ENCODE results near the gene PPP1R1C.

DNA sequence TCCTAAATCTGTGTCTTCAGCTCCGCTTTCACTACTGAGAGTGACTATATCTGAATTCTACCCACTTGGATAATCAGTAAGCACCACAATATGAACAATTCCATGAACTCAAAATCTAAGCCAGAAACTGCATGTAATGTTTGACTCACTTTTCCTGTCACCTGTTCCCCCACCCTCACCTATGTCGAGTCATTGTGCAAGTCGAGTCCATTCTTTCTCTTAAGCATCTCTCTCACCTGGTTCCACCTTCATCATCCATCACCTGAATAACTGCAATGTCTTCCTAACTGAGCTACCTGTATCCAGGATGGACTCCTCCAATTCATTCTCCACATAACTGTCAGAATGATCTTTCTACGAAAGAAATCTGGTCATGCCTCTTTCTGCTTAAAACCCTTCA, 58.2 kb downstream of the PPP1R1C start:
- no peak for TF ChIP-seq POLR2A (IDR thresholded peaks at IDR 0.05)
- TF ChIP-seq, protein P1, sequence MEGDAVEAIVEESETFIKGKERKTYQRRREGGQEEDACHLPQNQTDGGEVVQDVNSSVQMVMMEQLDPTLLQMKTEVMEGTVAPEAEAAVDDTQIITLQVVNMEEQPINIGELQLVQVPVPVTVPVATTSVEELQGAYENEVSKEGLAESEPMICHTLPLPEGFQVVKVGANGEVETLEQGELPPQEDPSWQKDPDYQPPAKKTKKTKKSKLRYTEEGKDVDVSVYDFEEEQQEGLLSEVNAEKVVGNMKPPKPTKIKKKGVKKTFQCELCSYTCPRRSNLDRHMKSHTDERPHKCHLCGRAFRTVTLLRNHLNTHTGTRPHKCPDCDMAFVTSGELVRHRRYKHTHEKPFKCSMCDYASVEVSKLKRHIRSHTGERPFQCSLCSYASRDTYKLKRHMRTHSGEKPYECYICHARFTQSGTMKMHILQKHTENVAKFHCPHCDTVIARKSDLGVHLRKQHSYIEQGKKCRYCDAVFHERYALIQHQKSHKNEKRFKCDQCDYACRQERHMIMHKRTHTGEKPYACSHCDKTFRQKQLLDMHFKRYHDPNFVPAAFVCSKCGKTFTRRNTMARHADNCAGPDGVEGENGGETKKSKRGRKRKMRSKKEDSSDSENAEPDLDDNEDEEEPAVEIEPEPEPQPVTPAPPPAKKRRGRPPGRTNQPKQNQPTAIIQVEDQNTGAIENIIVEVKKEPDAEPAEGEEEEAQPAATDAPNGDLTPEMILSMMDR (IDR thresholded peaks at IDR 0.05) = no peak
